Measurements from ENCODE around the gene SPRY1.

GRCh38 chr4:123408471-123409084 lies 12.0 kb downstream of the SPRY1 start:
- TF ChIP-seq CTCF (IDR thresholded peaks at IDR 0.05) (no peak), POLR2A (IDR thresholded peaks at IDR 0.05) (no peak)

Measured in lower leg skin (tissue), 3 donors.